ENCODE measurements around the gene PSEN1.

PSEN1 gene

GRCh38 chr14:73254247-73255004, 118.1 kb downstream of the PSEN1 start:
- no peak for DNase-seq

- DNase-seq = no peak
These were observed 118.7 kb downstream of the PSEN1 start for GRCh38 chr14:73255005-73255400.

- DNase-seq = no peak
These were observed 119.5 kb downstream of the PSEN1 start for GRCh38 chr14:73255693-73256225.

GRCh38 chr14:73258076-73258475, 121.8 kb downstream of the PSEN1 start:
- no peak for DNase-seq

- DNase-seq = no peak
These were observed 122.7 kb downstream of the PSEN1 start for GRCh38 chr14:73258845-73259611.

GRCh38 chr14:73259837-73260236, 123.5 kb downstream of the PSEN1 start:
- no peak for DNase-seq

- no peak for DNase-seq
These were observed 124.3 kb downstream of the PSEN1 start for GRCh38 chr14:73260574-73260973.

- DNase-seq = no peak
These were observed 124.8 kb downstream of the PSEN1 start for GRCh38 chr14:73261075-73261474.

GRCh38 chr14:73261520-73262426, 125.5 kb downstream of the PSEN1 start:
- DNase-seq = no peak

GRCh38 chr14:73262427-73263183, 126.3 kb downstream of the PSEN1 start:
- DNase-seq = no peak

- DNase-seq = no peak
These were observed 127.3 kb downstream of the PSEN1 start for GRCh38 chr14:73263606-73264005.

- no peak for DNase-seq
These were observed 128.0 kb downstream of the PSEN1 start for GRCh38 chr14:73264080-73264884.

- DNase-seq = no peak
These were observed 128.8 kb downstream of the PSEN1 start for GRCh38 chr14:73264885-73265720.

GRCh38 chr14:73265721-73266046, 129.4 kb downstream of the PSEN1 start:
- DNase-seq = no peak

- DNase-seq = no peak
These were observed 130.0 kb downstream of the PSEN1 start for GRCh38 chr14:73266317-73266716.

GRCh38 chr14:73267474-73267873, 131.2 kb downstream of the PSEN1 start:
- DNase-seq = no peak

GRCh38 chr14:73269729-73270531, 133.6 kb downstream of the PSEN1 start:
- DNase-seq = no peak

GRCh38 chr14:73272393-73272792, 136.1 kb downstream of the PSEN1 start:
- no peak for DNase-seq
